HepG2 (cell line): ENCODE measurements around the gene GTF2F2. TPM values are rescaled to one million over a fixed set of nuclear protein-coding genes. Genes with fewer than 3 reads are reported as not detected.
A peak's percentile ranks its signal among the peaks of the same experiment; 100 is the strongest.

Experiments used
- CREB1 ChIP-seq, 2 experiments: fragments of 450-650 bp in 1 of 2; IDR thresholded peaks; 2 replicates each; pipeline ENCODE4 v1.6.1; 2016 to 2017; ENCODE audit warnings: control low read depth in 1 of 2, mild to moderate bottlenecking in 1 of 2, missing compliant biosample characterization in 1 of 2, missing genetic modification characterization in 1 of 2
- KAT8 ChIP-seq: IDR thresholded peaks from 2 replicates; pipeline ENCODE4 v1.6.1; 2016; ENCODE audit warnings: missing genetic modification reagents, missing compliant biosample characterization
- KLF11 ChIP-seq: IDR thresholded peaks from 2 replicates; pipeline ENCODE4 v1.6.1; 2016; ENCODE audit warnings: missing compliant biosample characterization
- NR0B2 ChIP-seq: sonication (generic); formaldehyde crosslinking; IDR thresholded peaks from 2 replicates; pipeline ENCODE4 v1.4.0; 2020; ENCODE audit warnings: mild to moderate bottlenecking, missing genetic modification reagents
- RBM22 ChIP-seq: fragments of 200-400 bp; formaldehyde crosslinking; optimal IDR thresholded peaks from 2 replicates; pipeline ENCODE3; 2017; ENCODE audit warnings: mild to moderate bottlenecking, low read length, moderate library complexity
- SOX5 ChIP-seq: IDR thresholded peaks from 2 replicates; pipeline ENCODE4 v1.6.1; 2016; ENCODE audit warnings: borderline replicate concordance
- SRF ChIP-seq: IDR thresholded peaks from 2 replicates; pipeline ENCODE4 v1.6.1; 2011; ENCODE audit warnings: mild to moderate bottlenecking, low read depth, low read length, moderate library complexity
- TFE3 ChIP-seq: IDR thresholded peaks from 2 replicates; pipeline ENCODE4 v1.6.1; 2016
- TGIF2 ChIP-seq: IDR thresholded peaks from 2 replicates; pipeline ENCODE4 v1.6.1; 2016; ENCODE audit warnings: control low read depth, missing compliant biosample characterization
- ZBTB1 ChIP-seq: sonication (generic); formaldehyde crosslinking; IDR thresholded peaks from 2 replicates; pipeline ENCODE4 v1.4.0; 2020; ENCODE audit warnings: missing genetic modification reagents, borderline replicate concordance
- ZBTB34 ChIP-seq: sonication (generic); formaldehyde crosslinking; IDR thresholded peaks from 2 replicates; pipeline ENCODE4 v1.8.0; 2022; ENCODE audit warnings: mild to moderate bottlenecking, missing genetic modification reagents
- ZBTB4 ChIP-seq: sonication (generic); formaldehyde crosslinking; IDR thresholded peaks from 2 replicates; pipeline ENCODE4 v1.4.0; 2020; ENCODE audit warnings: missing genetic modification reagents, mild to moderate bottlenecking, borderline replicate concordance
- ZNF24 ChIP-seq: fragments of 450-650 bp; IDR thresholded peaks from 2 replicates; pipeline ENCODE4 v1.6.1; 2017; ENCODE audit warnings: antibody characterized with exemption, mild to moderate bottlenecking
- ZNF264 ChIP-seq: sonication (generic); formaldehyde crosslinking; IDR thresholded peaks from 2 replicates; pipeline ENCODE4 v1.4.0; 2020; ENCODE audit warnings: missing genetic modification reagents
- ZNF30 ChIP-seq: sonication (generic); formaldehyde crosslinking; IDR thresholded peaks from 2 replicates; pipeline ENCODE4 v1.5.0; 2020; ENCODE audit warnings: mild to moderate bottlenecking, missing genetic modification reagents
- ZNF326 ChIP-seq: sonication (generic); formaldehyde crosslinking; IDR thresholded peaks from 2 replicates; pipeline ENCODE4 v1.4.0; 2020; ENCODE audit warnings: missing genetic modification reagents, borderline replicate concordance
- ZNF343 ChIP-seq: sonication (generic); formaldehyde crosslinking; IDR thresholded peaks from 2 replicates; pipeline ENCODE4 v1.4.0; 2020; ENCODE audit warnings: mild to moderate bottlenecking, missing genetic modification reagents
- ZNF383 ChIP-seq: sonication (generic); formaldehyde crosslinking; IDR thresholded peaks from 2 replicates; pipeline ENCODE4 v1.4.0; 2020; ENCODE audit warnings: missing genetic modification reagents, mild to moderate bottlenecking, borderline replicate concordance
- ZNF562 ChIP-seq: sonication (generic); formaldehyde crosslinking; IDR thresholded peaks from 2 replicates; pipeline ENCODE4 v1.8.0; 2022; ENCODE audit warnings: missing genetic modification reagents, borderline replicate concordance
- ZNF607 ChIP-seq: sonication (generic); formaldehyde crosslinking; IDR thresholded peaks from 2 replicates; pipeline ENCODE4 v1.5.1; 2020; ENCODE audit warnings: missing genetic modification reagents, mild to moderate bottlenecking, borderline replicate concordance
- ZNF782 ChIP-seq: sonication (generic); formaldehyde crosslinking; IDR thresholded peaks from 2 replicates; pipeline ENCODE4 v1.4.0; 2020; ENCODE audit warnings: missing genetic modification reagents, mild to moderate bottlenecking, borderline replicate concordance
- polyA plus RNA-seq, 8 experiments: library from polyadenylated mRNA; depleted of rRNA in 3 of 8; stranded (reverse) in 7 of 8; unstranded in 1 of 8; fragments of >200 nt; fragmentation: Illumina TruSeq in 4 of 8; extraction: Trizol in 4 of 8; gene quantifications; 2 replicates each; pipeline versions ENCODE4 v1.2.1 to v1.2.3, GENCODE V29; 2011 to 2016; ENCODE audit warnings: low read depth in 4 of 8, missing spikeins in 1 of 8, mixed read lengths in 1 of 8; ENCODE audit not compliant: insufficient read depth in 1 of 8
- total RNA-seq, 5 experiments: library from RNA; depleted of rRNA; stranded (reverse); fragments of >200 nt; fragmentation: Illumina TruSeq; extraction: Trizol; gene quantifications; 2 replicates each; pipeline ENCODE4 v1.2.3, GENCODE V29; 2016; ENCODE audit warnings: low read depth in 1 of 5

The GTF2F2 gene
- total and polyA plus RNA-seq, 2 of the 13 experiments (the other 11 are each of a cell fraction or from before 2014, with no cell fraction given) = 10.6 to 32.8 TPM

- TF ChIP-seq ZNF607 (CRISPR knock-in tag) (no peak), ZNF264 (no peak), NR0B2 (CRISPR knock-in tag) (no peak), ZNF326 (CRISPR knock-in tag) (no peak), TGIF2 (CRISPR knock-in tag) (no peak), CREB1 (IDR thresholded peaks at IDR 0.05) (no peak), CREB1 (CRISPR knock-in tag; IDR thresholded peaks at IDR 0.05) (peak; percentile 21; the same call in 1 of the 2 replicates), KLF11 (CRISPR knock-in tag) (no peak), ZBTB4 (no peak), TFE3 (0 out of 2 replicates have a peak, but pooled peaks have one; percentile 24), SOX5 (CRISPR knock-in tag) (no peak), ZNF562 (CRISPR knock-in tag) (no peak), ZNF24 (no peak), ZNF343 (no peak), ZBTB1 (no peak), KAT8 (CRISPR knock-in tag) (peak; percentile 65), SRF (no peak), ZNF30 (CRISPR knock-in tag) (no peak), ZBTB34 (CRISPR knock-in tag) (no peak), ZNF383 (CRISPR knock-in tag) (no peak), ZNF782 (CRISPR knock-in tag) (no peak), RBM22 (no peak)
Measured at GRCh38 chr13:45219123-45219891, 99.0 kb downstream of the GTF2F2 start (continued).
